CD4-positive, alpha-beta T cell treated with Interleukin-12 subunit alpha and Interleukin-12 subunit beta, for 1 hour (primary cell): Measurements from ENCODE around the gene CD1E.
"Not testable (repeated sequence)": the region's sequence is repeated elsewhere in the genome, so short reads cannot be mapped to it uniquely, and the experiment has no call there.

Source experiments
- DNase-seq: peaks from one replicate; pipeline ENCODE4 v3.0.0-alpha.2; 2020

CD1E gene

DNA sequence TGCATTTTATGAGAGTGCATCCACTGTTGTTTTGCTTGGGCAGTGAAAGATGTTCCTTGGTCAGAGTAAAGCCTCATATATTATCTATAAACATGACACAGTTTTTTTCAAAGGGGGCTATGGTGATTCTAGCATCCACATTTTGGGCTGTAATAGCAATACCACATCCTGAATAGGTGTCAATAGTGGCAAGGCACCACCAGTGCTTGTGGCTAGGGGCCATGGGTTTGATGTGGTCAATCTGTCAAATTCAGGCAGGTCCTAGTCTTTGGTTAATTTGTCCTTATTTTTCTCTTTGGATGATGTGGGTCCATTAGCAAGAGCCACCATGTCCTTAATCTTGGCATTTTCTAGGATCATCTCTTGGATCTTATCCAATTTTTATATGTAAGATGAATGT lies 13.1 kb downstream of the CD1E start:
- DNase-seq = no peak

GRCh38 chr1:158371188-158371953 lies 17.7 kb downstream of the CD1E start:
- no peak for DNase-seq

DNA sequence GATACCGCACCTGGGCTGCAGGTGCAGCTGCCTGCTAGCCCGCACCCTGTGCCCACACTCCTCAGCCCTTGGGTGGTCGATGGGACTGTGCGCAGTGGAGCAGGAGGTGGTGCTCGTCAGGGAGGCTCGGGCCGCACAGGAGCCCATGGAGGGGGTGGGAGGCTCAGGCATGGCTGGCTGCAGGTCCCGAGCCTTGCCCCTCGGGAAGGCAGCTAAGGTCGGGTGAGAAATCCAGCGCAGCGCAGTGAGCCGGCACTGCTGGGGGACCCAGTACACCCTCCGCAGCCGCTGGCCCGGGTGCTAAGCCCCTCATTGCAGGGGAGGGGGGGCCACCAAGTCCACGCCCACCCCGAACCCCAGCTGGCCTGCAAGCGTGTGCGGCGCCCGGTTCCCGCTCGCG lies 20.4 kb downstream of the CD1E start:
- not testable (repeated sequence) for DNase-seq

DNA sequence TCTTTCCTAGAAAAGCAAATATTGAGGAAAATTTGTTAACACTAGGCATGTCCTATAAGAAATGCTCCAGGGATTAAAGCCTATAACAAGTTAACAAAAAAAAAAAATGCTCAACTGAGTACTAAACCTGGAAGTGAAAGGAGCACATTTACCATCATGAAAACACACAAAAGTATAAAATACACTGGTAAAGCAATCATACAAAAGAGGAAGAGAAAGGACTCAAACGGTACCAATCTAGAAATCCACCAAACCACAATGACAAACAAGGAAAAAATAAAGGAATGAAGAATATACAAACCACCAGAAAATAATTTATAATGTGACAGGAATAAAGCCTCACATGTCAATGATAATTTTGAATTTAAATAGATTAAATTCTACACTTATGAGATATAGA lies 21.2 kb downstream of the CD1E start:
- no peak for DNase-seq

GRCh38 chr1:158390331-158390730 lies 36.6 kb downstream of the CD1E start:
- no peak for DNase-seq

- DNase-seq = no peak
These were observed 37.4 kb downstream of the CD1E start for GRCh38 chr1:158391099-158391498.

DNA sequence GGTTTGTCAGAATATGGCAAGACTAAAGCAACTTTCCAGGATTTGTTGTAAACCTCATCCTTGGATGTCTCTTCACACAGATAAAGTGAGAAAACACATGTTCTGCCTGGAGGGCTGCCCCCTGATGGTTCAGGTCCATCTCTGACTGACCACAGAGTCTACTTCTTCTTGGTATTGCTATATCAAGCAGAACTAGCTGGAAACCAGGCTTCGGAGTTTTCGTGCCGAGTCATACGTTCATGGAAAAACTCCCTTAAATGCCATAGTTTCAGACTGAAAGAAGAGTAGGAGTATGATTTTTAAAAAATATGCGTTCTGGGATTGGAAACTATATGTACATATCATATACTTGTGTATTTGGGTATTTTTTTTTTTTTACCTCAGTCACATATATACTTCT lies 39.8 kb downstream of the CD1E start:
- no peak for DNase-seq

GRCh38 chr1:158396646-158397045 lies 43.0 kb downstream of the CD1E start:
- DNase-seq = no peak

DNA sequence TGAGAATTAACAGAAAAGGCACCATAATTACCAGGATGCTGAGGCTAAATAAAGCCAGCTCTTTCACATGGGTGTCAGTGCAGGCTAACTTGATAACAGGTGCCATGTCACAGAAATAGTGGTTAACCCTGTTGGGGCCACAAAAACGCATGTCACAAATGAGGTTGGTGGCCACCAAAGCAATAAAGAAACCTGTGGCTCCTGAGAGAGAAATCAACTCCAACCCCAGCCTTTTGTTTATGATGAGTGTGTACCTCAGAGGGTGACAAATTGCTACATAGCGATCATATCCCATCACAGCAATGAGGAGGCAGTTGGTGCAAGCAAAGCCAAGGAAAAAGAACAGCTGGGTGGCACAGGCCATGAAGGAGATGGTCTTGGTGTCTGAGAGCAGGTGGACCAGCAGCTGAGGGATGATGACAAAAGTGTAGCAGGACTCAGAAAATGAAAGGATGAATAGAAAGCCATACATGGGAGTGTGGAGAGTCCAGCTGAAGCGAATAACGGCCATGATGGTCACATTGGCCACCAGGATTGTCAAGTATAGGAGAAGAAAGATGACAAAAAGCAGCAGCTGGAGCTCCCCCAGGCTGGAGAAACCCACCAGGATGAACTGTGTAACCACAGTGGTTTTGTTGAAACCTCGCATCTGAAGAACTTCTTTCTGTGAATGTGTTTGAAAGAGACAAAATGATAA lies 45.3 kb downstream of the CD1E start, which contains the start of gene OR10T2:
TSS of gene OR10T2 (minus strand) at position 649 of the 697 bp plus-strand sequence. CDS start at position 649, 0 bp downstream.
- DNase-seq = no peak

- no peak for DNase-seq
These were observed 47.2 kb downstream of the CD1E start for GRCh38 chr1:158400871-158401270.

GRCh38 chr1:158407092-158407491 lies 53.4 kb downstream of the CD1E start:
- DNase-seq = no peak
